GM18519 (cell line): ENCODE measurements around the gene CTAGE1.
"Not testable (repeated sequence)": the region's sequence is repeated elsewhere in the genome, so short reads cannot be mapped to it uniquely, and the experiment has no call there.

Source experiments
- ATAC-seq: cut with Tn5 transposase; IDR thresholded peaks from one replicate; pipeline ENCODE4 v1.9.1; 2021; ENCODE audit warnings: mild to moderate bottlenecking, moderate library complexity; ENCODE audit not compliant: unreplicated experiment, low FRiP score

CTAGE1 gene

DNA sequence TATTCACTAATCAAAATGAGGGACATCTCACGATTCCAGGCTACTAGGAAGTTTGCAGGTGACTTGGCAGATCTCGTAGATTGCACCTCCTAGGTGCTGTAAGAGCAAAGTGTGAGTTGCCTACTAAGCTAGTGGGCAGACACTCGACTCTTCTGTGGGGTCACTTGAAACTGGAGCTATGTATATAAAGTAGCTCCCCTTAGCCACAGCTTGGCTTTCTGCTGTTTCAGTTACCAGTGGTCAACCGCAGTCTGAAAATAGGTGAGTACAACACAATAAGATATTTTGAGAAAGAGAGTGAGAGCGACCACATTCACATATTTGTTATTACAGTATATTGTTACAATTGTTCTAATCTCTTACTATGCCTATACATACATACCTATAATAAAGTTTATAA, 23.3 kb downstream of the CTAGE1 start:
- ATAC-seq = no peak

GRCh38 chr18:22393164-22393563, 24.6 kb downstream of the CTAGE1 start:
- not testable (repeated sequence) for ATAC-seq

GRCh38 chr18:22391407-22392345, 26.0 kb downstream of the CTAGE1 start:
- no peak for ATAC-seq

DNA sequence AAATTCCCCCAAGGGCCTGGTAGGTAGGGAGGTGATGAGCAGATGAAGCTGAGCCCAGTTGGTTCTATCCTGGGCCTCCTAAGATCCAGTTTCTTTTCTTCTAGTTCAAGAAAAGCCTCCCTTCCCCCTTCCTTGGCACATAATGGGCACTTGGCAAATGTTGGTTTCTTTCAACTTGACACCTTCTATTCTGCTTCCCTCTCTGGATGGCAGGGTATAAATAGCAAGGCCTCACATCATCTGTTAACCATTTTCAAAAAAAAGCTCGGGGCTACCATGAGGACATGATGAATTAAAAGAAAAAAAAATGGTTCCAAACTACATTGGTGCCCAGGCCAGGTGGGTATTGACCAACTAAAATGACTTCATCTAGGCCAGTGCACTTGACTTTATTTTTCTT, 29.9 kb downstream of the CTAGE1 start:
- ATAC-seq = no peak

- no peak for ATAC-seq
Observed at GRCh38 chr18:22387364-22387763, 30.4 kb downstream of the CTAGE1 start.

DNA sequence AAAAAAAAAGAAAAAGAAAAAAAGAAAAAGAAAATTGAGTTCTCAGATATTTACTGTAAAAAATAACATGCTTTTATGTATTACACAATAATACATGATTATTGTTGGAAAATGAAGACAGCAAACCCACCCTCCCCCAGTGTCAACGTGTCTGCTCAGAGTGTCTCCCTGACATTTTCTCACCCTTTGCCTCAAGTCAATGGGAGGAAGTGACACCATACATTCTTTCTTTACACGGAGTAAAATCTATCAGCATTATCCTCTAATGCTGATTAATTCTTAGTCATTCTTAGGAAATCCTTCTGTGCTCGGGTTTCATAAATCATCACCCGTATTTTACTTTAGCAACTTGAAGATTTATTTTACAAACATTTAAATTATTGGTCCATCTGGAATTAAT, 32.0 kb downstream of the CTAGE1 start:
- ATAC-seq = no peak

- no peak for ATAC-seq
Observed at GRCh38 chr18:22378672-22379282, 38.9 kb downstream of the CTAGE1 start.

DNA sequence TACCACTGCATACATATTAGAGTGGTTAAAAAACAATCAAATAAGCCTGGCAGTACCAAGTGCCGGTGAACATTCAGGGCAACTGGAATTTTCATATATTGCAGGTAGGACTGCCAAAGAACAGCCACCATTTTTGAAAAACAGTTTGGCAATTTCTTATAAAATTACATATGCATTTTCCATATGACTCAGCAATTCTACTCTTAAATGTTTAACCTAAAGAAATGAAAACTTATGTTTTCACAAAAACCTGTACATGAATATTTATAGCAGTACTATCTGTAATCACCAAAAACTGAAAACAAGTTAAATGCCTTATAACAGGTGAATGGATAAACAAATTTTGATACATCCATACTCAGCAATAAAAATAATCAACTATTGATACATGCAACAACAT, 39.9 kb downstream of the CTAGE1 start:
- ATAC-seq = no peak

GRCh38 chr18:22370414-22370813, 47.3 kb downstream of the CTAGE1 start:
- ATAC-seq = no peak

GRCh38 chr18:22368021-22368420, 49.7 kb downstream of the CTAGE1 start:
- ATAC-seq = no peak

DNA sequence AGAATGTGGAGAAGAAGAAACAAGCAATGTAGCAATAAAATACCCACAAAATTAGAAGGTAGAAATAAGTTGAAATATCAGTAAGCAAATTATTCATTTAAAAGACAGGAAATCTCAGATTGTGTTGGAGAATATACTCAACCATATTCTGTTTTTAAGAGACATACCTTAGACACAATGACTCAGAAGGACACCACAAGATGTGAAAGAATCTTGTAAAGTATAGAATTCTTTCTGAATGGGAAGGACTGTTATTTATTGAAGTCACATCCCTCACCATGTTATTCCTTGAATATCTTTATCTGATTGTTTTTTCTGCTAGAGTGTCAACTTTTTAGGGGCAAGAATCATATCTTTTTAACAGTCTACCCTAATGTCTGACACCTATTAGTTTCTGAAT, 50.4 kb downstream of the CTAGE1 start:
- ATAC-seq = no peak

DNA sequence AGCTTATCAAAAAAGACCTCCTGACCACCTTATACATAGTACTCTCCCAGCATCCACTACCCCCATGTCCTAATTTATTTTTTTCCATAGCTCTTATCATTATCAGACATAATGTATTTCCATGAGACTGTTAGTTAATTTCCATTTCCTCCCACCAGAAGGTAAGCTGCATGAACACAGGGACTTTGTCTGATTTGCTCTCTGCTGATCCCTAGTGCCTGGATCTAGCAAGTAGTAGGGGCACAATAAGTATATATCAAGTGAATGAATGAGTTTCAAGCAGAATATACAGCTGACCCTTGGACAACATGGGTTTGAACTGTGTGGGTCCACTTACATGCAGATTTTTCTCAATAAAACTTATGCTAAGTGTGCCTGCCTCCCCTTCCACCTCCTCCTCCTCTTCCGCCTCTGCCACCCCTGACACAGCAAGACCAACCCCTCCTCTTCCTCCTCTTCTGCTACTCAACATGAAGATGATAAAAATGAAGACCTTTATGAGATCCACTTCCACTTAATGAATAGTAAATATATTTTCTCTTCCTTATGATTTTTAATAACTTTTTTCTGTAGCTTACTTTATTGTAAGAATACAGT, 53.8 kb downstream of the CTAGE1 start:
- ATAC-seq = no peak
